IMR-90 (cell line): ENCODE results near the gene RAB37. TPM values are rescaled to one million over a fixed set of nuclear protein-coding genes. Genes with fewer than 3 reads are reported as not detected.

ENCODE experiments used
- ATAC-seq: fragments of 200-7000 bp; cut with Tn5 transposase; 2 replicates; pipeline ENCODE4 v1.9.1; 2020; ENCODE audit warnings: low read depth, mild to moderate bottlenecking, moderate library complexity
- BruUV-seq: library from RNA; stranded (reverse); fragments of 400-500 nt; replicated peaks from 2 replicates; lab custom pipeline; 2021; lab: Mats Ljungman, UMichigan
- CTCF ChIA-PET: fragments of 300-600 bp; formaldehyde crosslinking; extraction: SDS; loops from one replicate; lab custom pipeline; 2021; ENCODE audit warnings: antibody characterized with exemption; lab: Yijun Ruan, JAX
- POLR2A ChIA-PET: fragments of 300-600 bp; sonication (Branson Sonifier 250); formaldehyde crosslinking; loops from one replicate; lab custom pipeline; 2022; ENCODE audit warnings: antibody characterized with exemption; ENCODE audit not compliant: unreplicated experiment; lab: Charles Lee
- DNase-seq: peaks from one replicate; pipeline ENCODE4 v3.0.0; 2013
- H2AFZ ChIP-seq: replicated peaks from 2 replicates; pipeline ENCODE3; 2013; ENCODE audit warnings: low read length, mild to moderate bottlenecking; ENCODE audit not compliant: poor library complexity
- H2AK5ac ChIP-seq: 2 replicates; pipeline ENCODE4 v1.6.1; 2013; ENCODE audit warnings: low read depth, low read length, inconsistent platforms
- H2AK9ac ChIP-seq: replicated peaks from 2 replicates; pipeline ENCODE3; 2013; ENCODE audit warnings: mild to moderate bottlenecking, low read depth, low read length, moderate library complexity; ENCODE audit not compliant: poor library complexity
- H2BK120ac ChIP-seq: 2 replicates; pipeline ENCODE4 v1.6.1; 2013; ENCODE audit warnings: low read depth, low read length, inconsistent platforms
- H2BK15ac ChIP-seq: 3 replicates; pipeline ENCODE4 v1.6.1; 2013; ENCODE audit warnings: low read depth, low read length, inconsistent platforms
- H2BK20ac ChIP-seq: 2 replicates; pipeline ENCODE4 v1.6.1; 2013; ENCODE audit warnings: low read depth, mild to moderate bottlenecking, inconsistent platforms, low read length, moderate library complexity
- H2BK5ac ChIP-seq: 2 replicates; pipeline ENCODE4 v1.6.1; 2013; ENCODE audit warnings: mild to moderate bottlenecking, low read depth, low read length, inconsistent platforms; ENCODE audit not compliant: poor library complexity, severe bottlenecking
- H3K14ac ChIP-seq: replicated peaks from 2 replicates; pipeline ENCODE4 v1.6.1; 2013; ENCODE audit warnings: low read depth, low read length, inconsistent platforms
- H3K18ac ChIP-seq: 2 replicates; pipeline ENCODE4 v1.6.1; 2013; ENCODE audit warnings: low read depth, low read length, control low read depth
- H3K23ac ChIP-seq: 2 replicates; pipeline ENCODE4 v1.6.1; 2013; ENCODE audit warnings: low read depth, low read length, inconsistent platforms
- H3K27ac ChIP-seq: 2 replicates; pipeline ENCODE4 v1.5.1; 2013; ENCODE audit warnings: mild to moderate bottlenecking, control low read depth, low read length; ENCODE audit not compliant: insufficient read depth
- H3K27me3 ChIP-seq: 2 replicates; pipeline ENCODE4 v1.6.1; 2013; ENCODE audit warnings: low read length; ENCODE audit not compliant: control insufficient read depth, insufficient read depth
- H3K36me3 ChIP-seq: 2 replicates; pipeline ENCODE4 v1.6.1; 2013; ENCODE audit warnings: low read length, mixed read lengths; ENCODE audit not compliant: control insufficient read depth, insufficient read depth
- H3K4ac ChIP-seq: 2 replicates; pipeline ENCODE4 v1.6.1; 2013; ENCODE audit warnings: low read depth, low read length, inconsistent platforms
- H3K4me1 ChIP-seq: 2 replicates; pipeline ENCODE4 v1.6.1; 2013; ENCODE audit warnings: low read length, mixed read lengths; ENCODE audit not compliant: control insufficient read depth, insufficient read depth
- H3K4me2 ChIP-seq: 2 replicates; pipeline ENCODE4 v1.6.1; 2013; ENCODE audit warnings: low read depth, mild to moderate bottlenecking, control low read depth, low read length, moderate library complexity
- H3K4me3 ChIP-seq: 2 replicates; pipeline ENCODE4 v1.5.1; 2013; ENCODE audit warnings: low read depth, mild to moderate bottlenecking, control low read depth, low read length, moderate library complexity; ENCODE audit not compliant: insufficient read depth
- H3K56ac ChIP-seq: 2 replicates; pipeline ENCODE4 v1.6.1; 2013; ENCODE audit warnings: low read length, inconsistent platforms; ENCODE audit not compliant: insufficient read depth; ENCODE audit errors: extremely low read depth
- H3K79me1 ChIP-seq, 2 experiments: 2 replicates each; pipeline ENCODE4 v1.6.1; 2013; ENCODE audit warnings: low read length in 2 of 2, inconsistent platforms in 1 of 2, low read depth in 1 of 2
- H3K9ac ChIP-seq: 2 replicates; pipeline ENCODE4 v1.6.1; 2013; ENCODE audit warnings: low read depth, low read length, control low read depth
- H3K9me1 ChIP-seq: 2 replicates; pipeline ENCODE4 v1.6.1; 2013; ENCODE audit warnings: low read length, inconsistent platforms; ENCODE audit not compliant: insufficient read depth
- H3K9me3 ChIP-seq: 2 replicates; pipeline ENCODE4 v1.6.1; 2013; ENCODE audit warnings: low read length; ENCODE audit not compliant: control insufficient read depth, insufficient read depth
- H4K20me1 ChIP-seq: 2 replicates; pipeline ENCODE4 v1.6.1; 2013; ENCODE audit warnings: low read length, inconsistent platforms; ENCODE audit not compliant: insufficient read depth
- H4K5ac ChIP-seq: 2 replicates; pipeline ENCODE4 v1.6.1; 2013; ENCODE audit warnings: mild to moderate bottlenecking, low read depth, low read length, control low read depth
- H4K8ac ChIP-seq, 2 experiments: 2 replicates each; pipeline ENCODE4 v1.6.1; 2013; ENCODE audit warnings: low read depth in 2 of 2, low read length in 2 of 2, control low read depth in 1 of 2, inconsistent platforms in 1 of 2
- H4K91ac ChIP-seq: 2 replicates; pipeline ENCODE4 v1.6.1; 2013; ENCODE audit warnings: low read depth, low read length, inconsistent platforms; ENCODE audit not compliant: insufficient read depth
- CEBPB ChIP-seq: IDR thresholded peaks from 2 replicates; pipeline ENCODE4 v1.6.1; 2012; ENCODE audit warnings: low read depth, low read length, improper control_type of control experiment
- MAFK ChIP-seq: IDR thresholded peaks from 2 replicates; pipeline ENCODE4 v1.6.1; 2012; ENCODE audit warnings: low read depth, low read length, improper control_type of control experiment
- MAZ ChIP-seq: IDR thresholded peaks from 2 replicates; pipeline ENCODE4 v1.6.1; 2012; ENCODE audit warnings: low read depth, mild to moderate bottlenecking, low read length, improper control_type of control experiment, moderate library complexity, borderline replicate concordance
- RAD21 ChIP-seq: IDR thresholded peaks from 2 replicates; pipeline ENCODE4 v1.6.1; 2012; ENCODE audit warnings: low read length, improper control_type of control experiment
- RCOR1 ChIP-seq: IDR thresholded peaks from 2 replicates; pipeline ENCODE4 v1.6.1; 2012; ENCODE audit warnings: mild to moderate bottlenecking, low read length, improper control_type of control experiment; ENCODE audit not compliant: insufficient replicate concordance
- SMC3 ChIP-seq: fragments of 150-350 bp; IDR thresholded peaks from 2 replicates; pipeline ENCODE4 v1.6.1; 2016; ENCODE audit warnings: low read depth, mild to moderate bottlenecking, antibody characterized with exemption, low read length, moderate library complexity
- WGBS, 2 experiments: methylation state at CpG; one replicate each; pipeline versions ENCODE4 v1.1.5 to v1.1.7; 2013; ENCODE audit warnings: missing lambda C conversion rate in 2 of 2; ENCODE audit not compliant: insufficient read length in 1 of 2; ENCODE audit errors: extremely low coverage in 2 of 2; 5-methylcytosine and 5-hydroxymethylcytosine counted together
- dilution Hi-C: fragments of 300-500 bp; cut with HindIII; formaldehyde crosslinking; loops from one replicate; pipeline ENCODE4 v1.14.3; 2018; ENCODE audit warnings: low sequenced_read_pairs; ENCODE audit not compliant: unreplicated experiment
- in situ Hi-C: fragments of 300-500 bp; cut with MboI; formaldehyde crosslinking; loops from 3 replicates; pipeline ENCODE4 v1.14.3; 2019; ENCODE audit warnings: low sequenced_read_pairs, inconsistent platforms, mixed read lengths
- intact Hi-C: fragments of 100-400 bp; cut with micrococcal nuclease; formaldehyde crosslinking; loops from 2 replicates; pipeline ENCODE4 v1.10.0; 2022
- polyA plus RNA-seq, 3 experiments: library from polyadenylated mRNA; depleted of rRNA; stranded (reverse); fragments of >200 nt; gene quantifications; 2 replicates each; pipeline ENCODE4 v1.2.3, GENCODE V29; 2012; ENCODE audit warnings: low replicate concordance in 1 of 3
- total RNA-seq: library from RNA; depleted of rRNA; stranded (reverse); fragments of >200 nt; gene quantifications from 2 replicates; pipeline ENCODE4 v1.2.3, GENCODE V29; 2012

RAB37 gene
- total and polyA plus RNA-seq, 2 of the 4 experiments (the other 2 are of a cell fraction) = 0.19 TPM; not detected in 1

DNA sequence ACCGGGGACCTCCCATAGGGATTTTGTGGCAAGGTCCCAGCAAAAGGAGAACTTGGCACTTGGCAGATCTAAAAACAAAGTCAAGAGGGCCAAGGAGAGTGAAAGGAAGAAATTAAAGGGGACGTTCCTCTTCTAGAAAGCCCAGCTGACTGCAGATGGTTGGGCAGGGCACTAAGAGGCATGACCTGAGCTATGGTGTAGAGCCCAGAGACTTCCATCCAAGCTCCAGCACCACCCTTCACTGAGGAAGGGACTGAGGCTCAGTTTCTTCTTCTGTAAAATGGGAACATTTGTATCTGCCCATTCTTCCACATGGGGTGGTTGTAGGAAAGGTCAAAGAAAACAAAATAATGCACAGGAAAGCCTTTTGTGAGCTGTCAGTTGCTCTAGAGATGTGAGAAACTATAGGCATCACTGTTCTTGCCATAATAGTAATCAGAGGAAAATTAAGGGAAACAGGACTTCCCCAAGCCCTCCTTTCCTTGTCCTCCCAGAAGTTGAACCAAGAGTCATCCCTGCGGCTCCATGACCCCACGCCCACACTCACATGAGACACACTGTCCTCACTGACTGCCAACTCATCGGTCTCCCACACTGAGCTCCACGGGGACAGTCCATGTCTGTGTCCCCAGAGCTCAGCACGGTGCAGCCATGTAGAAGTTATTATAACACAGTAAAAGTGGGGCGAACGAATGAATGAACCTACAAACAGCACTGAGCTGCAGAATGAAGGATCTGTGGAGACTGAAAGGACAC is 34.8 kb upstream of the RAB37 start (continued):
- TF ChIP-seq MAFK = no peak

DNA sequence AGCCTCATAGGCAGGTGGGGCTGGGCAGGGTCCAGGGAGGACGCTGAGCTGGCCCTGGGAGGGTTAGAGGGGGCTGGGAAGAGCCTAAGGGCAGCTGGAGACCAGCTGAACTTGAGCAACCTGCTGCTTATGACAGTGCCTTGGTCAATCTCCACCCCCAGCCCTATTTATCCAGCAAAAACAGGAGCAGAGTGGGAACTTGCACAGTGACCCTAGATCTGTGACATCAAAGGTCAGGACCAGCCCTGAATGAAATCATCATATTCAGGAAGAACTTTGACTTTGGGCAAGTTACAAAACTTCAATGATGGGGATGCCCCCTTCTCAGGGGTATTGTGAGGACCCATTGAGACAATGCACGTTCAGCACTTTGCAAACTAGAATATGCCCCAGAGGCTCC is 33.7 kb upstream of the RAB37 start:
- no peak overlapping the region for H2BK5ac ChIP-seq
- no TSS peak for BruUV-seq
- no peak overlapping the region for H2AK5ac ChIP-seq
- H3K4me3 ChIP-seq = no peak overlapping the region
- no peaks in the 10 kb centered on the region for H3K79me1 ChIP-seq
- ATAC-seq (no peak), DNase-seq (no peak)
- no peaks in the 10 kb centered on the region for H3K4me1 ChIP-seq
- H2BK20ac ChIP-seq = no peak overlapping the region
- no peak overlapping the region for H3K27ac ChIP-seq
- H4K20me1 ChIP-seq = no peaks in the 10 kb centered on the region
- dilution Hi-C loops (no loop called here), in situ Hi-C loops (no loop called here), intact Hi-C loops (no loop called here)
- H3K14ac ChIP-seq = no peak overlapping the region
- H3K18ac ChIP-seq = no peak overlapping the region
- TF ChIP-seq CEBPB (no peak), SMC3 (no peak), MAZ (no peak), RAD21 (no peak), RCOR1 (no peak)
- no peaks in the 10 kb centered on the region for H3K9me1 ChIP-seq
- ChIA-PET CTCF (no interaction called here), POLR2A (no interaction called here)
- no peaks in the 10 kb centered on the region for H3K36me3 ChIP-seq
- no peak overlapping the region for H3K23ac ChIP-seq
- 20% methylated on average over 1 of the region's 2 CpGs; no CpG with 5 or more reads in 1 of the 2 experiments for WGBS, 2 experiments
- H2BK15ac ChIP-seq = no peak overlapping the region
- H3K4me2 ChIP-seq = no peak overlapping the region
- H3K9ac ChIP-seq = no peak overlapping the region
- no peak overlapping the region for H3K56ac ChIP-seq
- H2AFZ ChIP-seq = no peak overlapping the region
- H4K5ac ChIP-seq = no peak overlapping the region
- no peaks in the 10 kb centered on the region for H3K9me3 ChIP-seq
- H3K4ac ChIP-seq = no peak overlapping the region
- H2BK120ac ChIP-seq = no peak overlapping the region
- H3K27me3 ChIP-seq = no peaks in the 10 kb centered on the region
- H4K8ac ChIP-seq = no peak overlapping the region
- no peak overlapping the region for H2AK9ac ChIP-seq
- no peak overlapping the region for H4K91ac ChIP-seq
